IPS DF 19.7 (cell line): ENCODE results near the gene KLK1.

Experiments
- DNase-seq: peaks from one replicate; pipeline ENCODE4 v3.0.0-alpha.2; 2013; ENCODE audit warnings: low read depth, low spot score

Gene KLK1

GRCh38 chr19:50836543-50837195 is 13.1 kb upstream of the KLK1 start:
- DNase-seq = no peak

GRCh38 chr19:50835785-50836542 is 12.4 kb upstream of the KLK1 start:
- DNase-seq = no peak

GRCh38 chr19:50835103-50835784 is 11.7 kb upstream of the KLK1 start:
- no peak for DNase-seq

GRCh38 chr19:50833802-50834167 is 10.2 kb upstream of the KLK1 start:
- DNase-seq = no peak

GRCh38 chr19:50833117-50833801 is 9.7 kb upstream of the KLK1 start, which contains the start of gene KLK15:
Gene KLK15, minus strand, starts transcription at chr19:50833574. Its CDS starts 2,082 bp downstream, at chr19:50831492.
- no peak for DNase-seq

GRCh38 chr19:50832666-50833065 is 9.1 kb upstream of the KLK1 start:
- DNase-seq = no peak

- no peak for DNase-seq
These were observed 7.4 kb upstream of the KLK1 start for GRCh38 chr19:50831026-50831396.

GRCh38 chr19:50830266-50831025 is 6.9 kb upstream of the KLK1 start:
- DNase-seq = no peak

- no peak for DNase-seq
These were observed 6.2 kb upstream of the KLK1 start for GRCh38 chr19:50829801-50830200.

GRCh38 chr19:50827476-50827875 is 3.9 kb upstream of the KLK1 start:
- no peak for DNase-seq

- DNase-seq = no peak
These were observed 3.1 kb upstream of the KLK1 start for GRCh38 chr19:50826492-50827240.

- no peak for DNase-seq
These were observed 852 bp downstream of the KLK1 start for GRCh38 chr19:50822661-50823208.

GRCh38 chr19:50821622-50822021 is 2.0 kb downstream of the KLK1 start:
- DNase-seq = no peak

- no peak for DNase-seq
These were observed 2.4 kb downstream of the KLK1 start for GRCh38 chr19:50821248-50821612.

- no peak for DNase-seq
These were observed 2.9 kb downstream of the KLK1 start for GRCh38 chr19:50820549-50821247.

- DNase-seq = no peak
These were observed 3.5 kb downstream of the KLK1 start for GRCh38 chr19:50820086-50820485.

GRCh38 chr19:50819636-50820035 is 4.0 kb downstream of the KLK1 start:
- DNase-seq = no peak

- no peak for DNase-seq
These were observed 4.6 kb downstream of the KLK1 start for GRCh38 chr19:50818859-50819472.
